ENCODE data around the gene RPS29. TPM values are rescaled to one million over a fixed set of nuclear protein-coding genes. Genes with fewer than 3 reads are reported as not detected.
A peak's percentile ranks its signal among the peaks of the same experiment; 100 is the strongest.

Gene RPS29
- total and polyA plus RNA-seq, 2 of the 13 experiments (the other 11 are each of a cell fraction or from before 2014, with no cell fraction given): 4,303 to 8,215 TPM

DNA sequence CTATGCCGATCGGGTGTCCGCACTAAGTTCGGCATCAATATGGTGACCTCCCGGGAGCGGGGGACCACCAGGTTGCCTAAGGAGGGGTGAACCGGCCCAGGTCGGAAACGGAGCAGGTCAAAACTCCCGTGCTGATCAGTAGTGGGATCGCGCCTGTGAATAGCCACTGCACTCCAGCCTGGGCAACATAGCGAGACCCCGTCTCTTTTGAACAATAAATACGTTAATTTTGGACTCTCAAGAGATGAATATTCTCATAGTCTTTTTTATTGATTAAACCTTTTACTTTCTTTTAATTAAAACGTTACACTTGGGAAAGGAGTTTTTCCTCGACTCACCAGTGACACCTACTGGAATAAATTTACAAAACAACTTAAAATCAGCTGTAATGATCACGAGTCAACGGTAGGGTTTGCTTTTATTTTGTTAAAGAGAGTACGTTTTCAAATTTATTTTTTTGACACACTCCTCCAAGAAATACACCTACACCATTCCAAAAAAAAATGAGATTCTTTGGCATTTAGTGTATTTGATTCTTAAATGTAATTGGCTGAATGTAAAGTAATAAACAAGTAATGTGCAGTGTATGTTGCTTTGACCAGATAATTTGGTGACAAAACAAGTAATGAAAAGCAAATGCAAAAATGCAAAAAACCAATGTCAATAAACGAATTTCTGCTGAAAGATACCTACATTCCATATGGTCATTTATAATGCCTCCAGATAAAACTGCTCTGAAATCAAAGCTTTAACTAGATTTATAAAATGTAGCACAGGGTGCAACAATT lies 687 bp upstream of the RPS29 start:
- Histone ChIP-seq H3K36me3 (replicated peaks in 1 of 2; ENCODE audit: control insufficient read depth in 1 of 2, insufficient read depth in 2 of 2, low read length in 2 of 2) (peaks cover 4 to 18% of the 10 kb centered on the region in 2 experiments; a peak in 4 of 5 replicates), H3K4me2 (ENCODE audit: low read depth, low read length) (peak overlapping the region; percentile 62), H3K27me3 (ENCODE audit: control insufficient read depth in 1 of 2, insufficient read depth in 2 of 2, low read length in 2 of 2) (no peaks in the 10 kb centered on the region; a peak in 1 of 5 replicates), H3K4me3 (replicated peaks in 1 of 3; ENCODE audit: insufficient read depth in 1 of 3, low read depth in 2 of 3, low read length in 3 of 3) (peak overlapping the region; percentile 20 to 37 (median 35); a peak in 3 of 6 replicates), H3K9ac (ENCODE audit: insufficient read depth, low read depth, low read length) (no peak overlapping the region), H4K20me1 (ENCODE audit: insufficient read depth, low read length) (peaks cover 41% of the 10 kb centered on the region), H3K9me3 (ENCODE audit: low read length) (no peaks in the 10 kb centered on the region), H3K79me2 (ENCODE audit: insufficient read depth, low read length) (peaks cover 42% of the 10 kb centered on the region), H3K27ac (ENCODE audit: extremely low read length, insufficient read depth, low read length) (peak overlapping the region; percentile 49), H2AFZ (ENCODE audit: low read length) (no peak overlapping the region), H3K4me1 (ENCODE audit: insufficient read depth, low read length) (peaks cover 45% of the 10 kb centered on the region)
- WGBS (ENCODE audit: low lambda C conversion rate): under 1% methylated on average over 9 of the region's 21 CpGs
- ATAC-seq (peak; percentile 13), FAIRE-seq (peak; percentile 66), DNase-seq (ENCODE audit: low spot score) (peak; percentile 52)
- CTCF ChIA-PET (ENCODE audit: low intra/inter-chr PET ratio, low total read pairs): interaction anchor here (1.0 to 2.2 kb wide), 3 partner anchors 9 to 46 kb away, joined by 4 to 10 read pairs (median 6); no protein-coding TSS in a partner anchor
- intact Hi-C loops (cut with micrococcal nuclease; ENCODE audit: unreplicated experiment): loop anchor here (1.0 to 2.0 kb wide), 2 partner anchors 7 to 34 kb away; partner anchors contain the start of genes MGAT2 and RPL36AL
- POLR2A ChIA-PET: interaction anchor here (0.5 to 5.8 kb wide), 17 partner anchors 9 to 275 kb away, joined by 3 to 97 read pairs (median 4); partner anchors contain the start of genes KLHDC2, LRR1, MGAT2 and POLE2
- in situ Hi-C loops (cut with HindIII; ENCODE audit: extremely low pct_ligation_motif_present, low pct_unique_long_range_greater_than_20kb): no loop called here
- BruUV-seq (replicated peaks): no TSS peak
- no peak for TF ChIP-seq ZNF530 (CRISPR knock-in tag; IDR thresholded peaks at IDR 0.05; ENCODE audit: low read depth)
- TF ChIP-seq MXD4 (CRISPR knock-in tag; IDR thresholded peaks at IDR 0.05): no peak
- no peak for TF ChIP-seq HOXD1 (CRISPR knock-in tag; IDR thresholded peaks at IDR 0.05)
- peak; percentile 72; the same call in 1 of the 2 replicates for TF ChIP-seq ZNF3 (CRISPR knock-in tag; IDR thresholded peaks at IDR 0.05)
- TF ChIP-seq ZEB1 (IDR thresholded peaks at IDR 0.05; ENCODE audit: insufficient replicate concordance, low read depth): peak; percentile 19
- TF ChIP-seq ZFP90 (CRISPR knock-in tag; IDR thresholded peaks at IDR 0.05; ENCODE audit: borderline replicate concordance): no peak; the same call in 1 of the 2 replicates
- TF ChIP-seq JUN (CRISPR knock-in tag; IDR thresholded peaks at IDR 0.05): 0 out of 2 replicates have a peak, but pooled peaks have one; percentile 2
- TF ChIP-seq REPIN1 (CRISPR knock-in tag; IDR thresholded peaks at IDR 0.05; ENCODE audit: borderline replicate concordance, low read depth): peak; percentile 8; the same call in 1 of the 2 replicates
- TF ChIP-seq, protein P1, sequence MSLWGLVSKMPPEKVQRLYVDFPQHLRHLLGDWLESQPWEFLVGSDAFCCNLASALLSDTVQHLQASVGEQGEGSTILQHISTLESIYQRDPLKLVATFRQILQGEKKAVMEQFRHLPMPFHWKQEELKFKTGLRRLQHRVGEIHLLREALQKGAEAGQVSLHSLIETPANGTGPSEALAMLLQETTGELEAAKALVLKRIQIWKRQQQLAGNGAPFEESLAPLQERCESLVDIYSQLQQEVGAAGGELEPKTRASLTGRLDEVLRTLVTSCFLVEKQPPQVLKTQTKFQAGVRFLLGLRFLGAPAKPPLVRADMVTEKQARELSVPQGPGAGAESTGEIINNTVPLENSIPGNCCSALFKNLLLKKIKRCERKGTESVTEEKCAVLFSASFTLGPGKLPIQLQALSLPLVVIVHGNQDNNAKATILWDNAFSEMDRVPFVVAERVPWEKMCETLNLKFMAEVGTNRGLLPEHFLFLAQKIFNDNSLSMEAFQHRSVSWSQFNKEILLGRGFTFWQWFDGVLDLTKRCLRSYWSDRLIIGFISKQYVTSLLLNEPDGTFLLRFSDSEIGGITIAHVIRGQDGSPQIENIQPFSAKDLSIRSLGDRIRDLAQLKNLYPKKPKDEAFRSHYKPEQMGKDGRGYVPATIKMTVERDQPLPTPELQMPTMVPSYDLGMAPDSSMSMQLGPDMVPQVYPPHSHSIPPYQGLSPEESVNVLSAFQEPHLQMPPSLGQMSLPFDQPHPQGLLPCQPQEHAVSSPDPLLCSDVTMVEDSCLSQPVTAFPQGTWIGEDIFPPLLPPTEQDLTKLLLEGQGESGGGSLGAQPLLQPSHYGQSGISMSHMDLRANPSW (CRISPR knock-in tag; IDR thresholded peaks at IDR 0.05; ENCODE audit: borderline replicate concordance): peak; percentile 45; the same call in 1 of the 2 replicates
- TF ChIP-seq, protein P2, sequence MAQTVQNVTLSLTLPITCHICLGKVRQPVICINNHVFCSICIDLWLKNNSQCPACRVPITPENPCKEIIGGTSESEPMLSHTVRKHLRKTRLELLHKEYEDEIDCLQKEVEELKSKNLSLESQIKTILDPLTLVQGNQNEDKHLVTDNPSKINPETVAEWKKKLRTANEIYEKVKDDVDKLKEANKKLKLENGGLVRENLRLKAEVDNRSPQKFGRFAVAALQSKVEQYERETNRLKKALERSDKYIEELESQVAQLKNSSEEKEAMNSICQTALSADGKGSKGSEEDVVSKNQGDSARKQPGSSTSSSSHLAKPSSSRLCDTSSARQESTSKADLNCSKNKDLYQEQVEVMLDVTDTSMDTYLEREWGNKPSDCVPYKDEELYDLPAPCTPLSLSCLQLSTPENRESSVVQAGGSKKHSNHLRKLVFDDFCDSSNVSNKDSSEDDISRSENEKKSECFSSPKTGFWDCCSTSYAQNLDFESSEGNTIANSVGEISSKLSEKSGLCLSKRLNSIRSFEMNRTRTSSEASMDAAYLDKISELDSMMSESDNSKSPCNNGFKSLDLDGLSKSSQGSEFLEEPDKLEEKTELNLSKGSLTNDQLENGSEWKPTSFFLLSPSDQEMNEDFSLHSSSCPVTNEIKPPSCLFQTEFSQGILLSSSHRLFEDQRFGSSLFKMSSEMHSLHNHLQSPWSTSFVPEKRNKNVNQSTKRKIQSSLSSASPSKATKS (CRISPR knock-in tag; IDR thresholded peaks at IDR 0.05): no peak
- TF ChIP-seq, protein P3, sequence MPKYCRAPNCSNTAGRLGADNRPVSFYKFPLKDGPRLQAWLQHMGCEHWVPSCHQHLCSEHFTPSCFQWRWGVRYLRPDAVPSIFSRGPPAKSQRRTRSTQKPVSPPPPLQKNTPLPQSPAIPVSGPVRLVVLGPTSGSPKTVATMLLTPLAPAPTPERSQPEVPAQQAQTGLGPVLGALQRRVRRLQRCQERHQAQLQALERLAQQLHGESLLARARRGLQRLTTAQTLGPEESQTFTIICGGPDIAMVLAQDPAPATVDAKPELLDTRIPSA (CRISPR knock-in tag; IDR thresholded peaks at IDR 0.05; ENCODE audit: borderline replicate concordance): no peak
- TF ChIP-seq, protein P4, sequence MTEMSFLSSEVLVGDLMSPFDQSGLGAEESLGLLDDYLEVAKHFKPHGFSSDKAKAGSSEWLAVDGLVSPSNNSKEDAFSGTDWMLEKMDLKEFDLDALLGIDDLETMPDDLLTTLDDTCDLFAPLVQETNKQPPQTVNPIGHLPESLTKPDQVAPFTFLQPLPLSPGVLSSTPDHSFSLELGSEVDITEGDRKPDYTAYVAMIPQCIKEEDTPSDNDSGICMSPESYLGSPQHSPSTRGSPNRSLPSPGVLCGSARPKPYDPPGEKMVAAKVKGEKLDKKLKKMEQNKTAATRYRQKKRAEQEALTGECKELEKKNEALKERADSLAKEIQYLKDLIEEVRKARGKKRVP (CRISPR knock-in tag; IDR thresholded peaks at IDR 0.05): no peak
- TF ChIP-seq PPARG (CRISPR knock-in tag; conservative IDR thresholded peaks at IDR 0.05): 0 out of 2 replicates have a peak, but pooled peaks have one; percentile 3
